NCI-H524 treated with DMSO at 0.1 percent for 48 hours (cell line): ENCODE measurements around the gene MBNL1.

Experiments
- DNase-seq: peaks from one replicate; lab custom pipeline; 2025; lab: John Stamatoyannopoulos, UW

MBNL1 gene

DNA sequence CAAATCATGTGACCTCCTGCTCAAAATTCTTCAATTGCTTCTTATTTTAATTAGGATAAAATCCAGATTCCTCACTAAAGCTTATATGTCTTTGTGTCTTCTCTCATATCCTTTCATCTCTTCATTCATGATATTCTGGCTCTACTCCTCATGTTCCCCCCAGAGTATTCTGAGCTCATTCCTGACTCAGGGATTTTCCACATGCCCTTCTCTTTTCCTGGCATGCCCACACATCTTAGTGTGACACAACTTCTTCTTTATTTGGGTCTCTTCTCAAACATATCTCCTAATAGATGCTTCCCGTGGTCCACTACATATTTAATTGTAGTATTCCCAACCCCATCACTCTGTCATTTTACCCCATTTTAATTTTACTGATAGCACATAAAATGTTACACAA is 15.2 kb upstream of the MBNL1 start:
- no peak for DNase-seq

- DNase-seq: no peak
These were observed 14.7 kb upstream of the MBNL1 start for GRCh38 chr3:152254041-152254440.

DNA sequence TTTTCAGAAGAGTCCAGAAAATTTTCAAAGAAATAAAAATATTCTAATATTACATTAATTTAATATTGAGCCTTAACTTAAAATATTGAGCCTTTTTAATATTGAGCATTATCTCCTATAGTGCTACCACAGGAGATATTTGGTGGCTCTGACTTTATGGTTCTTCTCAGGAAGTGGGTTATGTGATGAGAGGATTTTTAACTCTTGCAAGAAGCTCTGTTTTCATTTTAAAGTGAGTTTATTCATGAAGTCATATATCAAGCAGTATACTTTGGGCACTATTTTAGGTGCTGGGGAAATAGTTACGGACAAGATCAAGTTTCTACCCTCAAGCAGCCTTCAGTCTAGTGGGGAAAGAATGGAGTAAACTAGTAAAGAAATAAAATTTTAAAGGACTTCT is 13.4 kb upstream of the MBNL1 start:
- no peak for DNase-seq

DNA sequence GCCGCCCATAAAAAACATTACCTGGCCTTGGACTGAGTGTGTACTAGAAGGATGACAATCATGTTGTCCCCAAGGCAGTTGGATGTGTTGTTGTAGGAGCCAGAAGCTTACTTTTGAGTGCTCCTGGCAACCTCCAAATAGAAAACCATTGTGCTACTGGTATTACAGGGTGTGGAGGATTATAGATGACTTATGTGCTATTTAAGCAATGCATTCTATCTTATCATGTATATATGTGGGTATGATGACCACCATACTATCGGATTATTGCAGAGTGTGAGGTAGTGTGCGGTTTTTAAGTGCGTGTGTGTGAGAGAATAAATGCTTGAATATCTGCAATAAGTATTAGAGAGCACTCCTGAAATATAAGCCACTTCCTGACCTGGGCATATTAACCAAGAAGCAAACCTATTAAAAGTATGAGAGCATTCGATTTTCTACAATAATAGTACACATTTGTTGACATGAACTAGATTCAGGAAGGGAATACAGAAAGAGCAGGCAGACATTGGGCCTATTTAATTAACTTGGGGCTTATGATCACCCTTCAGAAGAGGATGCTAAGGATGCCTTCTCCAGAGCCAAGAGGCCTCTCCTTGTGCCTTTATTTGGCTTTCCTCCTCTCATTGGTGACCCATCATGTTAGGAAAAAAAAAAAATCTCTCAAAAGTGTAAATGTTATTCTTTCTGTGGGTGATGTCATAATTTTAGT is 11.7 kb upstream of the MBNL1 start:
- DNase-seq: no peak

- no peak for DNase-seq
These were observed 11.1 kb upstream of the MBNL1 start for GRCh38 chr3:152257563-152258035.

DNA sequence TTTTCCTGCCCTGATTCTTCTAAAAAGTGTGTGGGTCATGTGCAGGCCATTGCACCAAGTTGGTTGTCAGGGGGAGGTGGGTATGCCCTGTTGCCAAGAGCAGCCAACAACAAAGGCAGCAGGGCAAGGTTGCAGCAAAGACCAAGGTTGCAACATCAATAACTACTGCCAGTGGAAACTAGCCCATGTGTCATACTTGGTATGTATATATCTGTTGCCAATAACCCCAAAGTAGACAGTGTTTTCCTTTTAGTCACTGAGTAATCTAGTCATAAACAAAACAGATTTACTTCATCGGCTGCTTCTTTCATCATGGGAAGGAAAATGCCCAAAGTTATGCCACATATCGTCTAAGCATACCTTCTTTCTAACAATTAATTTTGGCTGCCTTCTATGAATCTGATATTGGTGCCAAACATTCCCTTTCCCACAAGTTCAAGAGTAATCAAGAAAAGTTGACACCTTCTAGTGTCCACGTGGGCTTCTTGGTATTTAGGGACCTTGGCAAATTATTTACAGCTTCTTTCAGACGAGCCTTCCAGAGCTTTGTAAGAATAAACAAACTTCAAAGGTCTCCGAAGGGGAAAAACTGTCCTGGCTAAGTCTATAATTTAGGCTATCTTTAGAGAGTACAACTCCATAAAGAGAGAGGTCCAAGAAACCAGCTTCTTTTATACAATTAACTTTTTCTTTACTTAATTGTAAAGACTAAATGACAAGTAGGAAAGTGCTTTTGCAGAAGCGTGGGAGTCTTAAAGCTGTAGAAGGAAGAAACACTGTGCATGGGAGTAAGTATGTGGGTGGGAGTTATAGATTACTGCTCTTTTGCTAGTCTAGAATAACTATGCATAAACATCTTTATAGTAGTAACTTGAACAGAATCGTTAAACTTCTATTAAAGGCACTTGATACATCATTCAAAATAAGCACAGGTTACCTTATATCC is 10.0 kb upstream of the MBNL1 start:
- no peak for DNase-seq

DNA sequence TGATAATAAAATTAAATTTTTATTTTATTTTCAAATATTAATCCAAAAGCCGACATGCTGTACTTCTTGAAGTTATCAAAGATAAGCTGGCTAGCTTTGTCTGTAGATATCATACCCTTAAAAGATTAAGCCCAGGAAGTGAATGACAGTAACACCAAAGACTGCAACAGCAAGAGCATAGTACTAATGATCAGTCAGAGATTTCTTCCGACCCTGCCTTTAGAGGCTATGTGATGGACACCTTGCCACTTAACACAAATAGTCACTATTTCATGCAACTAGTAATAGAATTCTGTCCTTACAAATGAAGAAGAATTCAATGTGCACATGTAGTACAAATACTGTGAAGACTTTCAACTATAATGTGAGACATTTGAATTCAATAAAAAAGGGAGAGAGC is 9.3 kb upstream of the MBNL1 start:
- DNase-seq: no peak

- DNase-seq: no peak
These were observed 8.7 kb upstream of the MBNL1 start for GRCh38 chr3:152260026-152260425.

DNA sequence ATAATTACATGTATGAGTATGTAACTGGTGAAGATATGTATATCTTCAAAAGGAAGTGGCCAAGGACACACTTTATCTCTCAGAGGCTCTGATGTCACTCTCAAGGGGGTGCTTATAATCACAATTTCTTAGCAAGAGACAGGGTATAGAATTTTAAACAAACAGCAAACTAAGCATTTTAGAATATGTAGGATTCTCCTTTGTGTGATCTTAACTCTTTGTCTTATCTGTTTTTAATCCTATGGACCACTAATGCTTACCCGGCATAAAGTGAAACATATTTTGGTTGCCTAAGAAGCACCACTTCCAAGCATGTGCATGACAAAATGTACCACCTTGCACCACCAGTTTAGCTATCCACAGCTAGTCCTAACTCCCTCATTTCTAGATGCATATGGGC is 8.2 kb upstream of the MBNL1 start:
- DNase-seq: no peak

- peak; percentile 95 for DNase-seq
These were observed 7.4 kb upstream of the MBNL1 start for GRCh38 chr3:152261329-152261728.

- DNase-seq: no peak
These were observed 5.0 kb upstream of the MBNL1 start for GRCh38 chr3:152263711-152264110.

- no peak for DNase-seq
These were observed 4.4 kb upstream of the MBNL1 start for GRCh38 chr3:152264378-152264777.

DNA sequence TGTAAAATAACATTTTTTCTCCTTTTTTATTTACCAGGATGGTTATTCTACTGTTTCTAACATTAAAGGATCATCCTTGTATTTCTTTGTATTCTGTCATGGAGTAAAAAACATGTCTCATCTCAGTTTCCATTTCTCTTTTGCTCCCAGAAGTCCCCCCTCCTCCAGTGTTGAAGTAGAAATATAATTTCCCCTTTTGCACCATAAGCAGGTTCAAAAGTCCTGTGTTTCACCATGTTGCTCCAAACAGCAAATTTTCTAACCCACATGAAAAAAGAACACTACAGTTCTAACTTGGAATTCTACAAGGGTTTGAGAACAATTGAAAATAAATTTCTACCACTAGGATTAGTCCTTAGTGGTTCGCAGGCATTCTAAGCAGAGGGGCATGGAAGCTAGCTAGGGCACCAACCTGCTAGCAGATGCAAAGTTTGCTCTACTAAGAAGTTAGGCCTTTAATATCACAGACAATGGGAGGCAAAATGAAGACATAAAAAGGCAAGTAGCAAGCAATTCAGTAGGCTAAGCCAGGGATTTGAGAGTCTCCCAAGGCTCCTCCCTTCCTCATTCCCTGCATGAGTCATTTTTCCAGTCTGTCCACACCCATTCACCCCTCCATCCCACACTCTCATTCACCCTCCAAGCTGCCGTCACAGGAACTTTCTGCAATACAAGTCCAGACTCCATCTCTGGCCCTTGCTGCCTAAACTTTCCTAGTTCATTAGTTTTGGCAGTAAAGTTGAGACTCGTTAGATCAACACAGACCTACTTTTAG is 2.3 kb upstream of the MBNL1 start:
- DNase-seq: no peak

- DNase-seq: no peak
These were observed 736 bp upstream of the MBNL1 start for GRCh38 chr3:152267831-152268554.

GRCh38 chr3:152269056-152269830 is 514 bp downstream of the MBNL1 start:
- DNase-seq: no peak

- DNase-seq: peak; percentile 60
These were observed 1.4 kb downstream of the MBNL1 start for GRCh38 chr3:152269831-152270734.

DNA sequence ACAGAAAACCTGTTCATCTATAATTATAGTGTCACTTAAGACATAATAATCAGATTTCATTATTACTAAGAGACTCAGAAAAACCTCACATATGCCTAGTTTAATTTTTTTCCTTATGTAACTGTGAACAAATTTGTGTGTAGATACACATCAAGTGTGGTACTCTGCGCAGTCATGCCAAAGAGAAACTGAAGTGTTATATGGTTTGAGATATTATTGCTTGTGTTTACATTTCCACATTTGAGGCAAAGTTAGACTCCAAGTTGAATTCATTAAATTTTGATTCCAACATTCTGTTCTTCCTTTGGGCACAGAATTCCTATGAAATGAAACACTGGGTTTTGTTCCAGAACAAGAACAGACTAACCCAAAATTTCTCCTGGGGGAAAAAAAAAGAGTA is 2.2 kb downstream of the MBNL1 start:
- no peak for DNase-seq

DNA sequence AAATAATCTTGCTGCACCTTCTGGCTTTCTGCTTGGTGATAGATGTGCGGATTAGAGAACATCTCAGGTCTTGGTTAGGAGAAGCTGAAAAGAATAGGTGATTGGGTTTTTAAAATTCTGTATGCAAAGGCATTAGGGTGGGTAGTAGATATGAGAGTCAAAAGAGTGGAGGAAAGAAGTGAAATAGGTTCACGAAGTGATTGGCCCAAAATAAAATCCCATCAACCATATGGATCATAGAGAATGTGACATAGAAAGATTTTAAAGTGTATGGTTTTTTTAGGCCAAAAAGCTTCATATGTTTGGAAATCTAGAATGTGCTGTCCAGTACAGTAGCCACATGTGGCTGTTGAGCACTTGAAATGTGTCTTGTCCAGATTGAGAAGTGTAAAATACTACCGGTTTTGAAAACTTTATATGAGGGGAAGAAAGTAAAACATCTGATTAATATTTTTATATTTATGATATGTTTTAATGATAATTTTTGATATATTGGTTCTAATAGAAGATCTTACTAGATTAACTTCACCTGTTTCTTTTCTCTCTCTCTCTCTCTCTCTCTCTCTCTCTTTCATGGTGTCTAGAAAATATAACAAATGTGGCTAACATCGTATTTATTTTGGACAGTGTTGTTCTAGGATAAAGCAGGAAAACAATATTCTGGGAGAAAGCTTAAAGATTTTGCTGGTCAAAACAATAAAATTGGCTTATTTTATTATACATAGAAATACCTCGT is 2.9 kb downstream of the MBNL1 start:
- no peak for DNase-seq

DNA sequence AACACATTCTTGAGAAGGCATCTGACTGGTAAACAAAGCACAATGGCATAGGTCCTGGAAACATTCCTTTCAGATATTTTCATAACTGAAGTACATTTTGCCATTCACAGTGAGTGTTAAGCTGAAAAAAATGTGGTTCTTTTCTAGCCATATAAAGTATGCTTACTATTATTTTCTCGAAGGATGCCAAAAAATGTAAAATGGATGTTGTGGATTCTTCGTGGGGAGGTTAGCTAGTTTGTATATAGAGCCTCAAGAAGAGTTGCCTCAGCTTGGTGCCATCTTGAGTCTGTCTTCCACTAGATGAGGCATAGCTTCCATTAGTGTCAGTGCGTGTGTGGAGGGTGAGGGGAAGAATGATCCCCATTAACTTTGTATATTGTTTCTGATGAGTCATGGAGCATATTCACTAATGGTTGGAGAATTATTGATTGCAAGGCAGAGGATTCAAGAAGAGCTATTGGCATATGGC is 4.1 kb downstream of the MBNL1 start:
- no peak for DNase-seq
